IPS-11a (cell line): ENCODE results near the gene IFT122.

Source experiments
- H3K4me3 ChIP-seq: one replicate; pipeline ENCODE4 v1.5.1; 2013; ENCODE audit warnings: low read depth, low read length, control low read depth

Gene IFT122

GRCh38 chr3:129439226-129439816, 703 bp upstream of the IFT122 start:
- H3K4me3 ChIP-seq, result peak overlapping the region; percentile 92

GRCh38 chr3:129440618-129441190, 680 bp downstream of the IFT122 start:
- H3K4me3 ChIP-seq, result peak overlapping the region; percentile 83

GRCh38 chr3:129441215-129441614, 1.2 kb downstream of the IFT122 start:
- no peak overlapping the region for H3K4me3 ChIP-seq

GRCh38 chr3:129441782-129442181, 1.8 kb downstream of the IFT122 start:
- no peak overlapping the region for H3K4me3 ChIP-seq

- no peak overlapping the region for H3K4me3 ChIP-seq
These were observed 2.5 kb downstream of the IFT122 start for GRCh38 chr3:129442486-129442885.

GRCh38 chr3:129442947-129443346, 2.9 kb downstream of the IFT122 start:
- H3K4me3 ChIP-seq, result no peak overlapping the region

- H3K4me3 ChIP-seq, result no peak overlapping the region
These were observed 5.4 kb downstream of the IFT122 start for GRCh38 chr3:129445471-129445870.

GRCh38 chr3:129446926-129447325, 6.9 kb downstream of the IFT122 start:
- no peak overlapping the region for H3K4me3 ChIP-seq

GRCh38 chr3:129448186-129448895, 8.3 kb downstream of the IFT122 start:
- no peak overlapping the region for H3K4me3 ChIP-seq

GRCh38 chr3:129449279-129450115, 9.5 kb downstream of the IFT122 start:
- no peak overlapping the region for H3K4me3 ChIP-seq

GRCh38 chr3:129453732-129454131, 13.7 kb downstream of the IFT122 start:
- H3K4me3 ChIP-seq, result no peak overlapping the region

- no peak overlapping the region for H3K4me3 ChIP-seq
These were observed 20.1 kb downstream of the IFT122 start for GRCh38 chr3:129460155-129460554.

GRCh38 chr3:129460572-129460971, 20.5 kb downstream of the IFT122 start:
- no peak overlapping the region for H3K4me3 ChIP-seq

GRCh38 chr3:129461022-129461421, 21.0 kb downstream of the IFT122 start:
- no peak overlapping the region for H3K4me3 ChIP-seq

- no peak overlapping the region for H3K4me3 ChIP-seq
These were observed 21.6 kb downstream of the IFT122 start for GRCh38 chr3:129461461-129462146.

- H3K4me3 ChIP-seq, result no peak overlapping the region
These were observed 22.4 kb downstream of the IFT122 start for GRCh38 chr3:129462361-129462968.

- no peak overlapping the region for H3K4me3 ChIP-seq
These were observed 23.1 kb downstream of the IFT122 start for GRCh38 chr3:129463094-129463493.

- H3K4me3 ChIP-seq, result no peak overlapping the region
These were observed 23.7 kb downstream of the IFT122 start for GRCh38 chr3:129463716-129464115.

GRCh38 chr3:129467932-129468331, 27.9 kb downstream of the IFT122 start:
- no peak overlapping the region for H3K4me3 ChIP-seq

GRCh38 chr3:129469026-129469425, 29.0 kb downstream of the IFT122 start:
- no peak overlapping the region for H3K4me3 ChIP-seq
